ENCODE measurements around the gene HAX1. TPM values are rescaled to one million over a fixed set of nuclear protein-coding genes. Genes with fewer than 3 reads are reported as not detected.

The HAX1 gene
- total RNA-seq, 1 donor from 2014 or later: 270 TPM

GRCh38 chr1:154324669-154325582 lies 52.5 kb downstream of the HAX1 start, which contains the start of gene ATP8B2:
Gene ATP8B2, plus strand, starts transcription at chr1:154325525. Its CDS starts 2,617 bp downstream, at chr1:154328142.
- Histone ChIP-seq H3K9me3 (no peaks in the 10 kb centered on the region), H3K4me1 (peaks cover 12 to 24% of the 10 kb centered on the region in 2 donors), H3K36me3 (peaks cover 0 to 5% of the 10 kb centered on the region in 2 donors), H3K27ac (peak within 1 kb of the TSS; percentile 95 to 97), H3K4me3 (peak within 1 kb of the TSS; percentile 73 to 89), H3K27me3 (no peaks in the 10 kb centered on the region)
- intact Hi-C loops (cut with DNase I): loop anchor here (1.0 to 5.0 kb wide), 4 partner anchors 10 to 677 kb away; partner anchors contain the start of genes HAX1, IL6R and ZBTB7B
- peak; percentile 89 to 96 (median 96) for TF ChIP-seq CTCF (IDR thresholded peaks at IDR 0.05)
- DNase-seq (ENCODE audit: low spot score in 2 of 2): peak in 1 of 2 donors; percentile 87

Other genes with a start within 250 kb of the HAX1 start
- gene NUP210L, start 117.6 kb upstream of the HAX1 start, total RNA-seq: not detected
- 254 TPM for gene TPM3, start 80.5 kb upstream of the HAX1 start, total RNA-seq
- gene CFAP141, start 66.3 kb upstream of the HAX1 start, total RNA-seq: not detected
- gene UBAP2L, start 51.7 kb upstream of the HAX1 start, total RNA-seq: 67.8 TPM
- not detected for gene AQP10, start 48.5 kb downstream of the HAX1 start, total RNA-seq
- 173 TPM for gene ATP8B2, start 52.9 kb downstream of the HAX1 start, total RNA-seq
- gene IL6R, start 132.7 kb downstream of the HAX1 start, total RNA-seq: 6.7 TPM
- 4.6 TPM for gene TDRD10, start 229.6 kb downstream of the HAX1 start, total RNA-seq
- 107 TPM for gene SHE, start 229.8 kb downstream of the HAX1 start, total RNA-seq

Data from ascending aorta (tissue), 2 donors.